Kidney epithelial cell (primary cell): ENCODE measurements around the gene ANXA5. TPM values are rescaled to one million over a fixed set of nuclear protein-coding genes. Genes with fewer than 3 reads are reported as not detected.

Source experiments
- total RNA-seq: library from RNA; depleted of rRNA; stranded (reverse); fragments of >200 nt; gene quantifications from 2 replicates; pipeline ENCODE4 v1.2.3, GENCODE V29; 2015

Gene ANXA5
- total RNA-seq, 1 donor from 2014 or later, result 356 TPM

Other genes with a start within 250 kb of the ANXA5 start
- not detected in 2 replicates for gene SMIM43, start 68.2 kb upstream of the ANXA5 start, total RNA-seq
- 27.9 and 39.2 TPM in 2 replicates for gene EXOSC9, start 104.3 kb upstream of the ANXA5 start, total RNA-seq
- 7.2 and 9.2 TPM in 2 replicates for gene CCNA2, start 126.9 kb upstream of the ANXA5 start, total RNA-seq
- gene BBS7, start 173.5 kb upstream of the ANXA5 start, total RNA-seq, result 15.5 and 31.5 TPM in 2 replicates